CD4-positive, alpha-beta T cell (primary cell): Measurements from ENCODE around the gene HECTD3. TPM values are rescaled to one million over a fixed set of nuclear protein-coding genes. Genes with fewer than 3 reads are reported as not detected.
A peak's percentile ranks its signal among the peaks of the same experiment; 100 is the strongest.

Source experiments
- ATAC-seq: fragments of 200-7000 bp; cut with Tn5 transposase; one replicate; pipeline ENCODE4 v1.10.0; 2022; ENCODE audit warnings: mild to moderate bottlenecking; ENCODE audit not compliant: poor library complexity
- CTCF ChIA-PET: fragments of 350-600 bp; sonication (Branson Sonifier 250); formaldehyde crosslinking; loops from one replicate; lab custom pipeline; 2021; ENCODE audit warnings: antibody characterized with exemption, inconsistent platforms; lab: Charles Lee
- POLR2A ChIA-PET: fragments of 350-600 bp; sonication (Branson Sonifier 250); formaldehyde crosslinking; loops from one replicate; lab custom pipeline; 2021; ENCODE audit warnings: antibody characterized with exemption, inconsistent platforms; lab: Charles Lee
- DNase-seq, 14 experiments: peaks; one replicate each; pipeline ENCODE4 v3.0.0-alpha.2; 2013 to 2020; ENCODE audit warnings: mixed read lengths in 2 of 14
- H3K27ac ChIP-seq, 2 donors: one replicate each; pipeline versions ENCODE4 v1.5.1 to v1.7.0; 2013; ENCODE audit warnings: low read length in 2 of 2, low read depth in 1 of 2, mild to moderate bottlenecking in 1 of 2
- H3K27me3 ChIP-seq, 2 experiments: 1 replicate in 1 of 2; 2 replicates in 1 of 2; pipeline versions ENCODE4 v1.6.1 to v1.7.0; 2013; ENCODE audit warnings: low read length in 2 of 2, control low read depth in 1 of 2, mild to moderate bottlenecking in 1 of 2, moderate library complexity in 1 of 2; ENCODE audit not compliant: insufficient read depth in 2 of 2, control insufficient read depth in 1 of 2
- H3K36me3 ChIP-seq: one replicate; pipeline ENCODE4 v1.6.1; 2013; ENCODE audit warnings: low read length, control low read depth; ENCODE audit not compliant: insufficient read depth
- H3K4me1 ChIP-seq: one replicate; pipeline ENCODE4 v1.6.1; 2013; ENCODE audit warnings: low read length, control low read depth; ENCODE audit not compliant: insufficient read depth
- H3K4me3 ChIP-seq: one replicate; pipeline ENCODE4 v1.5.1; 2013; ENCODE audit warnings: mild to moderate bottlenecking, low read length, moderate library complexity
- H3K9me3 ChIP-seq, 2 experiments: 1 replicate in 1 of 2; 2 replicates in 1 of 2; pipeline versions ENCODE4 v1.6.1 to v1.7.0; 2013; ENCODE audit warnings: low read length in 2 of 2, mild to moderate bottlenecking in 2 of 2, control low read depth in 1 of 2, moderate library complexity in 1 of 2; ENCODE audit not compliant: control insufficient read depth in 1 of 2, insufficient read depth in 1 of 2
- H3K27ac Mint-ChIP-seq: one replicate; pipeline ENCODE4 v1.8.0; 2020; ENCODE audit warnings: mixed read lengths
- H3K27me3 Mint-ChIP-seq: one replicate; pipeline ENCODE4 v1.8.0; 2021; ENCODE audit warnings: mixed read lengths
- H3K36me3 Mint-ChIP-seq: one replicate; pipeline ENCODE4 v1.8.0; 2021; ENCODE audit warnings: low read depth, mixed read lengths
- H3K4me1 Mint-ChIP-seq: one replicate; pipeline ENCODE4 v1.8.0; 2021; ENCODE audit warnings: low read depth, mixed read lengths
- H3K4me3 Mint-ChIP-seq: one replicate; pipeline ENCODE4 v1.8.0; 2020; ENCODE audit warnings: mild to moderate bottlenecking, mixed read lengths
- H3K9me3 Mint-ChIP-seq: one replicate; pipeline ENCODE4 v1.8.0; 2020; ENCODE audit warnings: mixed read lengths
- CTCF ChIP-seq: fragments of 200-600 bp; IDR thresholded peaks from one replicate; pipeline ENCODE4 v1.8.0; 2022; ENCODE audit warnings: antibody characterized with exemption, mild to moderate bottlenecking
- intact Hi-C, 2 experiments: fragments of 100-400 bp; cut with DNase I in 1 of 2; cut with micrococcal nuclease in 1 of 2; formaldehyde crosslinking; loops; one replicate each; pipeline versions ENCODE4 v1.15.1 to v1.9.0; 2023 to 2025; cut with DNase I, micrococcal nuclease
- total RNA-seq, 174 experiments: library from RNA in 2 of 174; stranded (reverse) in 2 of 174; gene quantifications; one replicate each; pipeline ENCODE4 v1.2.3 and lab custom pipeline; 2021 to 2026

Gene HECTD3
- total RNA-seq, 2 experiments from 2014 or later, result 31.5 to 33.7 TPM

GRCh38 chr1:45007311-45007710 lies 3.8 kb downstream of the HECTD3 start:
- H3K4me1 Mint-ChIP-seq, result peaks cover 34% of the 10 kb centered on the region
- peak overlapping the region; percentile 34 for H3K4me3 Mint-ChIP-seq
- no peak overlapping the region for H3K4me3 ChIP-seq
- peaks cover 93% of the 10 kb centered on the region for H3K36me3 Mint-ChIP-seq
- no peaks in the 10 kb centered on the region for H3K27me3 Mint-ChIP-seq
- ChIA-PET POLR2A (no interaction called here), CTCF (no interaction called here)
- TF ChIP-seq CTCF, result no peak
- intact Hi-C loops, result no loop called here
- H3K27me3 ChIP-seq, result no peaks in the 10 kb centered on the region
- peaks cover 38% of the 10 kb centered on the region for H3K4me1 ChIP-seq
- H3K27ac ChIP-seq, result no peak overlapping the region
- ATAC-seq, result no peak
- no peaks in the 10 kb centered on the region for H3K9me3 Mint-ChIP-seq
- DNase-seq, result no peak
- H3K36me3 ChIP-seq, result peaks cover 71% of the 10 kb centered on the region
- H3K27ac Mint-ChIP-seq, result peak overlapping the region; percentile 76
- no peaks in the 10 kb centered on the region for H3K9me3 ChIP-seq

GRCh38 chr1:45005761-45006160 lies 5.4 kb downstream of the HECTD3 start:
- H3K4me1 ChIP-seq, result peaks cover 26% of the 10 kb centered on the region
- DNase-seq (no peak), ATAC-seq (no peak)
- POLR2A ChIA-PET, result no interaction called here
- H3K36me3 Mint-ChIP-seq, result peaks cover 90% of the 10 kb centered on the region
- no peaks in the 10 kb centered on the region for H3K9me3 Mint-ChIP-seq
- no peaks in the 10 kb centered on the region for H3K9me3 ChIP-seq
- TF ChIP-seq CTCF, result no peak
- no peak overlapping the region for H3K27ac Mint-ChIP-seq
- H3K4me3 ChIP-seq, result no peak overlapping the region
- H3K36me3 ChIP-seq, result peaks cover 74% of the 10 kb centered on the region
- H3K27me3 Mint-ChIP-seq, result no peaks in the 10 kb centered on the region
- H3K4me3 Mint-ChIP-seq, result no peak overlapping the region
- no peak overlapping the region for H3K27ac ChIP-seq
- CTCF ChIA-PET, result no interaction called here
- intact Hi-C loops, result no loop called here
- H3K4me1 Mint-ChIP-seq, result peaks cover 22% of the 10 kb centered on the region
- no peaks in the 10 kb centered on the region for H3K27me3 ChIP-seq

- H3K9me3 Mint-ChIP-seq, result no peaks in the 10 kb centered on the region
- DNase-seq, result no peak
- H3K4me3 Mint-ChIP-seq, result no peak overlapping the region
- no peak overlapping the region for H3K27ac Mint-ChIP-seq
- H3K4me1 Mint-ChIP-seq, result peaks cover 9% of the 10 kb centered on the region
- intact Hi-C loops, result no loop called here
- no peak for ATAC-seq
- Histone ChIP-seq H3K9me3 (no peaks in the 10 kb centered on the region), H3K27ac (no peak overlapping the region), H3K27me3 (no peaks in the 10 kb centered on the region), H3K4me1 (peaks cover 13% of the 10 kb centered on the region), H3K4me3 (no peak overlapping the region), H3K36me3 (peaks cover 71% of the 10 kb centered on the region)
- no peaks in the 10 kb centered on the region for H3K27me3 Mint-ChIP-seq
- H3K36me3 Mint-ChIP-seq, result peaks cover 79% of the 10 kb centered on the region
- ChIA-PET POLR2A (no interaction called here), CTCF (no interaction called here)
- no peak for TF ChIP-seq CTCF
Measured at GRCh38 chr1:45004281-45004920, 6.7 kb downstream of the HECTD3 start.
